Left ventricle myocardium inferior (tissue), 1 donor: ENCODE measurements around the gene OPHN1. TPM values are rescaled to one million over a fixed set of nuclear protein-coding genes. Genes with fewer than 3 reads are reported as not detected.
"Not testable (repeated sequence)": the region's sequence is repeated elsewhere in the genome, so short reads cannot be mapped to it uniquely, and the experiment has no call there.

ENCODE experiments used
- DNase-seq: peaks from one replicate; pipeline ENCODE4 v3.0.0-alpha.2; 2020
- H3K27ac ChIP-seq: fragments of 200-600 bp; replicated peaks from 2 replicates; pipeline ENCODE4 v1.8.0; 2021
- H3K27me3 ChIP-seq: fragments of 200-600 bp; 2 replicates; pipeline ENCODE4 v1.8.0; 2021; ENCODE audit warnings: low read depth
- H3K36me3 ChIP-seq: fragments of 200-600 bp; 2 replicates; pipeline ENCODE4 v1.8.0; 2021
- H3K4me1 ChIP-seq: fragments of 200-600 bp; 2 replicates; pipeline ENCODE4 v1.8.0; 2021
- H3K4me3 ChIP-seq: fragments of 200-600 bp; 2 replicates; pipeline ENCODE4 v1.8.0; 2021; ENCODE audit warnings: mild to moderate bottlenecking, moderate library complexity
- H3K9me3 ChIP-seq: fragments of 200-600 bp; replicated peaks from 2 replicates; pipeline ENCODE4 v1.8.0; 2021
- intact Hi-C: fragments of 100-400 bp; cut with micrococcal nuclease; formaldehyde crosslinking; loops from one replicate; pipeline ENCODE4 v1.11.0; 2022
- total RNA-seq: library from RNA; stranded (reverse); fragmentation: NEBNext Ultra II Directional; extraction: Animal tissue kit (Norgen Biotek cat#: 25700); gene quantifications from one replicate; pipeline ENCODE4 v1.2.1, GENCODE V29; 2021
- TF ChIP-seq, protein P1 (sequence below): fragments of 200-600 bp; IDR thresholded peaks from 2 replicates; pipeline ENCODE4 v1.8.0; 2021; ENCODE audit warnings: antibody characterized with exemption, mild to moderate bottlenecking, borderline replicate concordance
- donor health status: DM: no; HTN: yes; CAD: no; lungs with severe emphysema.

OPHN1 gene
- total RNA-seq, 1 donor from 2014 or later = 5.0 TPM

DNA sequence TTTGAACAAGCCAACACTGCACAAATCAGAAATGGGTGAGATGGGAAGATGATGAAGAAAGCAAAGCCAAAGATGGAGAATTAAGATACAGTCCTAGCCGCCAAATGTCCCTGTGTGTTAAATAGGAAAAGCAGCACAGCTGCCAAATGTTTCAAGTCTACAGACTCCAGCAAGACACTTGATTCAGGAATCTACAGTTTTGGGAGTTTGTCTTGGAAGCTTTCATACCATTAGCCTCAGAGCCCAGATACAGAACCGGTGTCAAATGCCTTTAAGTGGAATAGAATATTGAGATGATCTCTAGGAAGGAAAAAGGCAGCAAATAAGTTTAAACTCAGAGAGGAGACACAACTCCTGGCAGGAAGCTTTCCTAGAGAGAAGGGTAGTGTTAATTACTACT, 30.3 kb downstream of the OPHN1 start:
- TF ChIP-seq, protein P1, sequence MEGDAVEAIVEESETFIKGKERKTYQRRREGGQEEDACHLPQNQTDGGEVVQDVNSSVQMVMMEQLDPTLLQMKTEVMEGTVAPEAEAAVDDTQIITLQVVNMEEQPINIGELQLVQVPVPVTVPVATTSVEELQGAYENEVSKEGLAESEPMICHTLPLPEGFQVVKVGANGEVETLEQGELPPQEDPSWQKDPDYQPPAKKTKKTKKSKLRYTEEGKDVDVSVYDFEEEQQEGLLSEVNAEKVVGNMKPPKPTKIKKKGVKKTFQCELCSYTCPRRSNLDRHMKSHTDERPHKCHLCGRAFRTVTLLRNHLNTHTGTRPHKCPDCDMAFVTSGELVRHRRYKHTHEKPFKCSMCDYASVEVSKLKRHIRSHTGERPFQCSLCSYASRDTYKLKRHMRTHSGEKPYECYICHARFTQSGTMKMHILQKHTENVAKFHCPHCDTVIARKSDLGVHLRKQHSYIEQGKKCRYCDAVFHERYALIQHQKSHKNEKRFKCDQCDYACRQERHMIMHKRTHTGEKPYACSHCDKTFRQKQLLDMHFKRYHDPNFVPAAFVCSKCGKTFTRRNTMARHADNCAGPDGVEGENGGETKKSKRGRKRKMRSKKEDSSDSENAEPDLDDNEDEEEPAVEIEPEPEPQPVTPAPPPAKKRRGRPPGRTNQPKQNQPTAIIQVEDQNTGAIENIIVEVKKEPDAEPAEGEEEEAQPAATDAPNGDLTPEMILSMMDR = no peak
- Histone ChIP-seq H3K4me3 (no peak overlapping the region), H3K4me1 (peaks cover 15% of the 10 kb centered on the region), H3K36me3 (no peaks in the 10 kb centered on the region), H3K9me3 (no peaks in the 10 kb centered on the region), H3K27me3 (no peaks in the 10 kb centered on the region), H3K27ac (no peak overlapping the region)
- no peak for DNase-seq
- intact Hi-C loops = no loop called here

DNA sequence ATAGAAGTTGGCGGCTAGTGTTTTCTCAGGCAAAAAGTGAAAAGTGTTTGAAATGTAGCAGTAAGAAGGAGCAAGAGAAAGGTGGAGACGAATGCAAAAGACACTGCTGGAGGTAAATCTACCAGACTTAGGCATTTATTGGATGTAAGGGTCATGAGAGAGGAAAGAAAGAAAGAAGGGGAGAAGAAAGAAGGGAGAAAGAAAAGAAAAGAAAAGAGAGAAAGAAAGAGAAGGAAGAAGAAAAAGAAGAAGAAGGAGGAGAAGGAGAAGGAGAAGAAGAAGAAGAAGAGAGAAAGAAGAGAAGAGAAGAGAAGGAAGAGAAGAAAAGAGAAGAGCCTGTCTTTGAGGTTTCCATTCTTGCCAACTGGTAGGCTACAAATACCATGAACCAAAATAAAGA, 31.2 kb downstream of the OPHN1 start:
- H3K4me1 ChIP-seq = peaks cover 15% of the 10 kb centered on the region
- intact Hi-C loops = no loop called here
- no peaks in the 10 kb centered on the region for H3K36me3 ChIP-seq
- H3K4me3 ChIP-seq = no peak overlapping the region
- TF ChIP-seq, protein P1 = no peak
- no peak overlapping the region for H3K27ac ChIP-seq
- DNase-seq = no peak
- H3K27me3 ChIP-seq = no peaks in the 10 kb centered on the region
- no peaks in the 10 kb centered on the region for H3K9me3 ChIP-seq

DNA sequence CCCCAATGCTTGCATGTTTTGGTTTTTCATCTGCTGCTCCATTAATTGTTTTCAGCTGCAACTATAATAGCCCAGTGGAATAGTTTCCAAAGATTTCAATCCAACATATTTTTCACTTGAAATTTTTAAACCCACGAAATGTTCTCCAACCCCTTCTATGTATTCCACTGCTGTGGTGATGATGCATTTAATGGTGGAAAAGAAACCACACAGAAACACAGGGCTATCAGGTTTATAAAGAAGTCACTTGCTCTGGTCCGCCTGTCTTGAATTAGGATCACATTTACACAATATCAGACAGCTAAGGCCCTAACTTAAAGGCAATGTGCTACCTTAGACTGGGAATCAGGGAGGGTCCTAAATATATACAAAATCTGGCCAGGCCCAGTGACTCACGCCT, 35.0 kb downstream of the OPHN1 start:
- intact Hi-C loops = no loop called here
- Histone ChIP-seq H3K36me3 (no peaks in the 10 kb centered on the region), H3K27ac (no peak overlapping the region), H3K4me1 (peaks cover 11% of the 10 kb centered on the region), H3K9me3 (no peaks in the 10 kb centered on the region), H3K4me3 (no peak overlapping the region), H3K27me3 (no peaks in the 10 kb centered on the region)
- no peak for DNase-seq
- TF ChIP-seq, protein P1 = no peak

DNA sequence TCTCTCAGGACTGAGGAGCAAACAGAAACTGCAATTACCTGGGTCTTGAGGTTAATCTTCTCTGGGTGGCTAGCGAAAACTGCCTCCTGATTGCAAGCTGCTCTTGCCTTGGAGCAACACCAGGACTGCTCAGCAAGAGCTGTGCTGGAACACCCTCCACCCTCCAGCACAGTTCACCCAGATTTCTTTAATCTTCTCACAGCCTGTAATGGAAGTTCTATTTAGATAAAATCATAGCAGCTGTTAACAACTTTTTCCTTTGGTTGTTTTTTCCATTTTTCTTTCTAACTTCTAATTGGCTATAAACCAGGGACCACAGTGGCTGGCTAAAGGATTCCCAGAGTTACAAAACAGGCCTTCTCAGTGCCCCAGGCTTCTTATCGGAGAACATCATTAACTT, 36.3 kb downstream of the OPHN1 start:
- no peak overlapping the region for H3K4me3 ChIP-seq
- peak overlapping the region; percentile 40 for H3K27ac ChIP-seq
- DNase-seq = peak; percentile 17
- H3K9me3 ChIP-seq = no peaks in the 10 kb centered on the region
- no peaks in the 10 kb centered on the region for H3K36me3 ChIP-seq
- peaks cover 4% of the 10 kb centered on the region for H3K4me1 ChIP-seq
- intact Hi-C loops = no loop called here
- TF ChIP-seq, protein P1 = no peak
- H3K27me3 ChIP-seq = no peaks in the 10 kb centered on the region

DNA sequence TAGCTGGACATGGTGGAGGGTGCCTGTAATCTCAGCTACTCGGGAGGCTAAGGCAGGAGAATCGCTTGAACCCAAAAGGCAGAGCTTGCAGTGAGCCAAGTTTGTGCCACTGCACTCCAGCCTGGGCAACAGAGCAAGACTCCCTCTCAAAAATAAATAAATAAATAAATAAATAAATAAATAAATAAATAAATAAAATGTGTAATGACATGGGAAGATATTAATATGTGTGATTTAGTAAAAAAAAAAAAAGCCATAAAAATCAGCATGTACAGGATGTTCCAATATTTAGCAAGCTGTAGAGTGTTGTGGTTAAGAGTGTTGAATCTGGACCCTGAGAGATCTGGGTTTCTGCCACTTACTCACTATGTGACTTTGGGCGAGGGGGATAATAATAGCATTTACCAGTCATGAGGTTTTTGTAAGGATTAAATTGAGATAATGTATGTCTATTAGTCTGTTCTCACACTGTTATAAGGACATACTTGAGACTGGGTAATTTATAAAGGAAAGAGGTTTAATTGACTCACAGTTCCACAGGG, 43.8 kb downstream of the OPHN1 start:
- H3K4me1 ChIP-seq, H3K27me3 ChIP-seq, intact Hi-C loops, DNase-seq, H3K9me3 ChIP-seq, H3K4me3 ChIP-seq, H3K36me3 ChIP-seq, H3K27ac ChIP-seq: not testable (repeated sequence)

DNA sequence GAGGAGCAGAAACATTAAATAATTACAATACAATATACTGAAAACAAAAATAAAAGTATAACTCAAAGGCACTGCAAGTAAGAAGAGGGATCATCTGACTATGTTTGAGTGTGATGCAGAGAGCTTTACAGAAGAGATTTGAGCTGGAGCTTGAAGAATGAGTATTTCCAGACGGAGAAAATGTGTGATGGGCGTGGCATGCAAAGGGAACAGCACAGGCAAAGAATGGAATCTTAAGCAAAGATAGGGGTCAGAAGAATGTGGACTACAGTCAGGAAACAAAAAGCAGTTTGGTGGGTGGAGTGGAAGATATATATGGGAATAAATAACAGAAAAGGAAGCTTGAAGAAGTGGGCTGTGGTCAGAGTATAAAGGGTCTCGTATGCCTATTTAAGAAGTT, 45.5 kb downstream of the OPHN1 start:
- no peaks in the 10 kb centered on the region for H3K27me3 ChIP-seq
- peaks cover 2% of the 10 kb centered on the region for H3K4me1 ChIP-seq
- no peak for DNase-seq
- TF ChIP-seq, protein P1 = no peak
- no peaks in the 10 kb centered on the region for H3K36me3 ChIP-seq
- no peak overlapping the region for H3K4me3 ChIP-seq
- no peak overlapping the region for H3K27ac ChIP-seq
- H3K9me3 ChIP-seq = no peaks in the 10 kb centered on the region
- intact Hi-C loops = no loop called here
